ENCODE measurements around the gene VIP. TPM values are rescaled to one million over a fixed set of nuclear protein-coding genes. Genes with fewer than 3 reads are reported as not detected.

The VIP gene
- total RNA-seq, 2 donors from 2014 or later = not detected

- no peak overlapping the region for H3K4me3 Mint-ChIP-seq
- no peak for TF ChIP-seq CTCF (conservative IDR thresholded peaks at IDR 0.05)
- no peaks in the 10 kb centered on the region for H3K4me1 Mint-ChIP-seq
- H3K36me3 Mint-ChIP-seq (ENCODE audit: low read depth) = no peaks in the 10 kb centered on the region
- Histone ChIP-seq H3K4me3 (ENCODE audit: low read length) (no peak overlapping the region), H3K9me3 (ENCODE audit: control insufficient read depth, low read length) (no peaks in the 10 kb centered on the region), H3K9ac (ENCODE audit: extremely low read depth, low read length, poor library complexity, severe bottlenecking) (no peak overlapping the region), H3K36me3 (ENCODE audit: control insufficient read depth, insufficient read depth, low read length) (no peaks in the 10 kb centered on the region), H3K4me1 (ENCODE audit: control insufficient read depth, insufficient read depth, low read length) (no peaks in the 10 kb centered on the region), H3K27me3 (ENCODE audit: control insufficient read depth, insufficient read depth, low read length, poor library complexity, severe bottlenecking) (no peaks in the 10 kb centered on the region), H3K27ac (ENCODE audit: low read depth, low read length) (no peak overlapping the region)
- H3K27ac Mint-ChIP-seq = no peak overlapping the region
- no peaks in the 10 kb centered on the region for H3K9me3 Mint-ChIP-seq
- 90 to 100% methylated on average over 2 of the region's 2 CpGs for WGBS, 2 experiments (ENCODE audit: insufficient coverage in 1 of 2, insufficient read length in 1 of 2)
- no peak for DNase-seq
- H3K27me3 Mint-ChIP-seq (ENCODE audit: insufficient read depth) = no peaks in the 10 kb centered on the region
These were observed 19.4 kb downstream of the VIP start for GRCh38 chr6:152769993-152770392.

- Mint-ChIP-seq H3K27ac (no peak overlapping the region), H3K4me3 (no peak overlapping the region), H3K9me3 (no peaks in the 10 kb centered on the region), H3K36me3 (ENCODE audit: low read depth) (no peaks in the 10 kb centered on the region), H3K4me1 (no peaks in the 10 kb centered on the region), H3K27me3 (ENCODE audit: insufficient read depth) (no peaks in the 10 kb centered on the region)
- H3K4me1 ChIP-seq (ENCODE audit: control insufficient read depth, insufficient read depth, low read length) = no peaks in the 10 kb centered on the region
- DNase-seq = no peak
- H3K27ac ChIP-seq (ENCODE audit: low read depth, low read length) = no peak overlapping the region
- no peaks in the 10 kb centered on the region for H3K36me3 ChIP-seq (ENCODE audit: control insufficient read depth, insufficient read depth, low read length)
- TF ChIP-seq CTCF (conservative IDR thresholded peaks at IDR 0.05) = no peak
- WGBS, 2 experiments (ENCODE audit: insufficient coverage in 1 of 2, insufficient read length in 1 of 2) = 82 to 83% methylated on average over 3 to 4 of the region's 5 CpGs
- no peaks in the 10 kb centered on the region for H3K27me3 ChIP-seq (ENCODE audit: control insufficient read depth, insufficient read depth, low read length, poor library complexity, severe bottlenecking)
- no peak overlapping the region for H3K9ac ChIP-seq (ENCODE audit: extremely low read depth, low read length, poor library complexity, severe bottlenecking)
- H3K9me3 ChIP-seq (ENCODE audit: control insufficient read depth, low read length) = no peaks in the 10 kb centered on the region
- no peak overlapping the region for H3K4me3 ChIP-seq (ENCODE audit: low read length)
These were observed 20.6 kb downstream of the VIP start for GRCh38 chr6:152771061-152771687.

GRCh38 chr6:152775428-152775827, 24.8 kb downstream of the VIP start:
- no peaks in the 10 kb centered on the region for H3K36me3 Mint-ChIP-seq (ENCODE audit: low read depth)
- Histone ChIP-seq H3K27me3 (ENCODE audit: control insufficient read depth, insufficient read depth, low read length, poor library complexity, severe bottlenecking) (no peaks in the 10 kb centered on the region), H3K36me3 (ENCODE audit: control insufficient read depth, insufficient read depth, low read length) (no peaks in the 10 kb centered on the region), H3K9ac (ENCODE audit: extremely low read depth, low read length, poor library complexity, severe bottlenecking) (no peak overlapping the region), H3K9me3 (ENCODE audit: control insufficient read depth, low read length) (no peaks in the 10 kb centered on the region), H3K27ac (ENCODE audit: low read depth, low read length) (no peak overlapping the region), H3K4me1 (ENCODE audit: control insufficient read depth, insufficient read depth, low read length) (no peaks in the 10 kb centered on the region), H3K4me3 (ENCODE audit: low read length) (no peak overlapping the region)
- H3K27me3 Mint-ChIP-seq (ENCODE audit: insufficient read depth) = no peaks in the 10 kb centered on the region
- no peaks in the 10 kb centered on the region for H3K9me3 Mint-ChIP-seq
- TF ChIP-seq CTCF (conservative IDR thresholded peaks at IDR 0.05) = no peak
- H3K4me3 Mint-ChIP-seq = no peak overlapping the region
- no peaks in the 10 kb centered on the region for H3K4me1 Mint-ChIP-seq
- no peak for DNase-seq
- H3K27ac Mint-ChIP-seq = no peak overlapping the region
